CD1c-positive myeloid dendritic cell (primary cell): ENCODE data around the gene PIP5K1C.
A peak's percentile ranks its signal among the peaks of the same experiment; 100 is the strongest.

Source experiments
- DNase-seq: peaks from one replicate; pipeline ENCODE4 v3.0.0-alpha.2; 2016; ENCODE audit errors: extremely low spot score

The PIP5K1C gene

DNA sequence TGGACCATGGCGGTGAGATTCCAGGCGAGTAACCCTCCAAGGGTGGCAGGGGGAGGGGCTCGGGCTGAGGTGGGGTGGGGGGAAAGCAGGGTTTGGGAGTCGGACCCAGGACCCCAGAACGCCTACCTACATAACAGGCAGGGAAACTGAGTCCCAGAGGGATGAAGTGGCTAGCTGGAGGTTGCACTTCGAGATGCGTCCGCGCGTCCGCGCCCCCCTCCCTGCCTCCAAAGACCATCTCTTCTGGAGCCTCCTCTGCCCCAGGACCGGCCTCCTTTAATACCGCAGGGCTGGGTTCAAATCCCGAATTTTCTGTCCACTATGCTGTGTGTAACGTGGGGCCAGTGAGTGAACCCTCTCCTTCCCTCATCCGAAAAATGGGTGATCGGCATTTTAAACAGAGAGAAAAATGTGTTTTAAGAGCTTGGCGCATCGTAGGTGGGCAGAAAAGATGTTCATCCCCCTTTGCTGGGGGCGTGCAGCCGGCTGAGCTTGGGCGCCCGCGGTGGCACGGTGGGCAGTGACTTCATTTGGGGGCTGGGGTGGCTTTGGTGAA, 21.7 kb upstream of the PIP5K1C start:
- DNase-seq, result no peak

DNA sequence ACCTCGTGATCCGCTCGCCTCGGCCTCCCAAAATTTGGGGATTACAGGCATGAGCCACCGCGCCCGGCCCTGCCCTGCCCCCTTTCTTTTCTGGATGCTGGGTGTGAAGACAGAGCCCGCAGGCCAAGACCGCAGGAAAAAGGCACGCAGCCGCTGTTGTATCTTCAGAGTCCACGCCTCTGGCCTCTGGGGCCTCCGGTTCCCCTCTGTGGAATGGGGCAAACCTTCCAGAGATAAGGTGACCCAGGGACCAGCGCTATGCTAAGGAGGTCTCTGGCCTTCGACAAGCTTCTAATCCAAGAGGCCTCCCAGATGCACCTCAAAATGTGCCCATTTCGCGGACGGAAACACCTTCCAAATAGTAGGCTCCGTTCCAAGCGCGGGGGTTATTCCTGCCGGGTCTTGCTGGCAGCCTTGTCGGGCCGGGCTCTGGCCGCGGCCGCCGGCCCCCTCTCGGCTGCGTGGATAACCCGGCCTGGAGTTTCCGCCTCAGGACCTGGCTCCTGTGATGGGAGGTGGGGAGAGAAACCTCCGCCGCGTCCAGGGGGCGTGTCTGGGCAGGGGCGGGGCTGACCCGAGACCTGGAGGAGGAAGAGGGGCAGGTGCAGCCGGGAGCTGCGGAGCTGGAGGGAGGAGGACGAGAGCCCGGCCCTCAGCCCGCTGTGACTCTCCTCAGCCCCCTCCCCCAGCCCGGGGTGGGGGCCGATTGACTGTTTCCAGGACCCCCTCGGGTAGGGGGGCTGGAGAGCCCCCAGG, 21.0 kb upstream of the PIP5K1C start:
- peak; percentile 87 for DNase-seq

DNA sequence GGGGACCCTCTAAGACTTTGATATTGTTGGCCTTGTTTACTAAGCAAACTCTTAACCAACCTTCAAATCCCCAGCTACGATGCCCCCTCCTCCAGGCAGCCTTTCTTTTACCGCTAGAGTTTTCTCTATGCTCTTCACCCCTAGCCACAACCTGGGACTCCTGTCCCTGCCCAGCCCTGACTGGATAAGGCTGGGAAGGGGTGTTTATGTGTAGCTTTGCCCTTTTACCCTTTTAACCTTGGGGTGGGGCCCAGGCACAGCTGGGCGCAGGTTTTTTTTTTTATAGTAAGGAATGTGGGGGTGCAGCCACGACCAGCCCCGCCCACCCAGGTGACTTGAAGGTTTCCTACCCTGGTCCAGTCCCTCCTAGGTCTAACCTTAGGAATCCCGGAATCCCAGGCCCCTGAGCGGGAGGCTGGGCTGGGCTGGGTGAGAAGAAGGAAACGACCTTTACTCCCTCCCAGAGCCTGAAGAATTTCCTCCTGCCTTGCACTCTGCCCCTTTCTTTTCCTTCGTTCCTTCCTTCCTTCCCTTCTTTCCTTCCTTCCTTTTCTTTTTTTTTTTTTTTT, 20.2 kb upstream of the PIP5K1C start:
- no peak for DNase-seq

DNA sequence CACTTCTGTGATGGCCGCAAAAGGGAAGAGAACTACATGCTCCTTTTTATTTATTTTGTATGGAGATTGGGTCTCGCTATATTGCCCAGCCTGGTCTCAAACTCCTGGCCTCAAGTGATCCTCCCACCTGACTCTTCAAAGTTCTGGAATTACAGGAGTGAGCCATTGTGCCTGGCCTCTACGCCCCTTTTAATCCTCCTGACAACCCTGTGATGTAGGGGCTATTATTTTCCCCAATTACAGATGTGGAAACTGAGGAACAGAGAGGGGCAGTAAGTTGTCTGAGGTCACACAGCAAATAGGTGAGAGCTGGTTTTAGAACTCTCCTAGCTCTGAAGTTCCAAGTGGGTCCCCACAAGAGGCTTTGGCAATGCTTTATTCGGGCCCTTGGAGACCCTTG, 19.6 kb upstream of the PIP5K1C start:
- DNase-seq, result no peak

- DNase-seq, result no peak
Measured at GRCh38 chr19:3716147-3716668, 15.9 kb upstream of the PIP5K1C start.

- DNase-seq, result no peak
Measured at GRCh38 chr19:3712663-3713611, 12.7 kb upstream of the PIP5K1C start.

- DNase-seq, result peak; percentile 95
Measured at GRCh38 chr19:3710265-3710812, 10.1 kb upstream of the PIP5K1C start.

DNA sequence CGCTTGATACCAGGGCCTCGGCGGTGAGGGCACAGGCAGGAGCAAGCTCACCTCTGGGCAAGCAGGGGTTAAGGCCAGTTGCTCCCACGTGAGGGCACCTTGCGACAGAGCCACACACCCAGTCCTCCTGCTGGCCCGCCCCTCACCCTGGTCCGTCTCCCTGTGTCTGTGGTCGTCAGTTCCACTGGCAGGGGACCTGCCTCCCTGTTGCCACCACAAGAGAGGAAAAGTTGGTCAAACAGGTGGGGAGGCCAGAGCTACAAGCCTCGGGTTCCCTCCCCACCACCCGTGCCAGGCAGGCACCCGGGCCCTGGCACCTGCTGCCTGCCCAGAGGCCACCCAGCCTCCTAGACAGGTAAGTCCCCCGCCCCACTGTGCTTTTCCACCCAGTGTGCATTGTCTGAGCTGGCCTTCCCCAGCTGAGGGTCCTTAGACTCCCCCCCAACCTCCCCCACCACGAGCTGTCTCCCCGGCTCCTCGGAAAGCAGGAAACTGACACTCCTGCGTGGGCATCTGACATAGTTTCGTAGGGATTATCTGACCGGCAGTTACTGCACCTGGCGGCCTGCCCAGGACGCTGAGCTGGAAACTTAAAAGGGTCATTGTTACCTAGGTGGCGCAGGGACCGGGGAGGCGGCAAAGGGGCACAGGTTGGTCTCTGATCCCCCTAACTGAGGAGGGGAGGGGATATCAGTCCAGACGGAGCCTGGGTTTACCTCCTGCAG, 8.1 kb upstream of the PIP5K1C start, which contains the start of gene TJP3:
Gene TJP3 (plus strand): TSS at position 178 of the 725 bp plus-strand sequence. CDS start 20,049 bp downstream, outside the sequence.
- DNase-seq, result no peak

GRCh38 chr19:3707868-3708206, 7.6 kb upstream of the PIP5K1C start:
- DNase-seq, result no peak

DNA sequence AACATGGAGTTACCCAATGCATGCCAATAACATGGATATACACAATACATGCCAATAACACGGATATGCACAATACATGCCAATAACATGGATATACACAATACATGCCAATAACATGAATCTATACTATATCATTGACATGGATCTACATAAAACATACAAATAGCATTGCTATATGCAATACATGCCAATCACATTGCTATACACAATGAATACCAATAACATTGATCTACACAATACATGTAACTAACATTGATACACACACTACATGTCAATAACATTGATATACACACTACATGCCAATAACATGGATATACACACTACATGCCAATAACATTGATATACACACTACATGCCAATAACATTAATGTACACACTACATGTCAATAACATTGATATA, 932 bp upstream of the PIP5K1C start:
- DNase-seq, result no peak

DNA sequence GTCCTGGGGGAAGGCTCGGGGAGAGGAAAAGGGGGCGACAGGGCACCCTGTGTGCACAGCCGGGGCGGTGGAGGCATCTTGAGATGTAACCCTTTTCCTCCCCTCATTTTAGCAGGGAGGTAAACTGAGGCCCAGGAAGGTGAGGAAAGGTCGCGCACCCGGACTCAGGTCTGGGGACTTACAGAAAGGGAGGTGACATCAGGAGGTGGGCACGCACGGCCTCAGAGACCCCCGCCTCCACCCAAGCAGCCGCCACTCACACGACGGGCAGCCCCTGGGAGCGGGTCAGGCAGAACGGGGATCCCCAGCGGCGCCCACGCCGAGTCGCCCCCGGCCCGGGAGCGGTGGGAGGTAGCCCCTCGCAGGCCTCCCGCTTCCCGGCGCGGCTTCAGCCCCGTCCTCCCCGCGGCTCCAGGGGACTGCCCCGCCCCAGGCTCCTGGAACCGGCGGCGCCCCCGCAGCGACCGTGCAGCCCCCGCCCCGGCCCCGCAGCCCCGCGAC, 477 bp downstream of the PIP5K1C start:
- DNase-seq, result peak; percentile 12

DNA sequence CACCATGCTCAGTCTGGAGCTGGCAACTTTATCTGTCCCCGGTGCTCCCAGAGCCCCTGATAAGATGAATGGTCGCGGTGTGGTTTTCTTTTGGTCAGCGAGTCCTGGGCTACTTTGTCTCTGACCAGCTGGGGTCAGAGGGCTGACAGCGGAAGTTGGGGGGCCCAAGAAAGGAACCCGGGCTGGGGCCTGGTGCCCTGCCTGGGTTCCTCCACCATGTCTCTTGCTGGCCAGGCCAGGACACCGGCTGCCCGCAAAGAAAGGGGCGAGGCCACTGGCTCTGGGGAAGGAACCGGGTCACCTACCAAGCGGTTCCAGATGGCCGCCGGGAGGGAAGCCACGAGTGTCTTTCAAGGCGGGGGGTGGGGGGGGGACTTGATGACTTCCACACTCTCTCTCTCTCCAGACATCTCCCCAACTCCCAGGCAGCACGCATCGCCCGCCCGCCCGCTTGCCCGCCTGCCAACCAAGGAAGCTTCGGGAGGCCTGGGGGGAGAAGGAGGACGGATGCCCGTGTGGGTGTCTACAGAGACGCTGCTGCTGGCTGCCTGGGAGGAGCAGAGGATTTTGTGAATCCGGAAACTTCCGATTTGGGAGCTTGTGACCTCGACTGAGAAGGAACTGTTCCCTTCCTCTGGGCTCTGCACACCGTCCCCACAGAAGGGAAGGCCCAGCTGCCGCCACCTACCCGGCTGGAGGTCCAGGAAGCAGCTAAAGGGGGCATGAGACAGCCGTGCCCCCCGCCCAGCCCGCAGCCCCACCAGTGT, 1.1 kb downstream of the PIP5K1C start:
- peak; percentile 92 for DNase-seq

GRCh38 chr19:3698386-3698950, 1.8 kb downstream of the PIP5K1C start:
- DNase-seq, result no peak

GRCh38 chr19:3697671-3698385, 2.4 kb downstream of the PIP5K1C start:
- DNase-seq, result no peak

DNA sequence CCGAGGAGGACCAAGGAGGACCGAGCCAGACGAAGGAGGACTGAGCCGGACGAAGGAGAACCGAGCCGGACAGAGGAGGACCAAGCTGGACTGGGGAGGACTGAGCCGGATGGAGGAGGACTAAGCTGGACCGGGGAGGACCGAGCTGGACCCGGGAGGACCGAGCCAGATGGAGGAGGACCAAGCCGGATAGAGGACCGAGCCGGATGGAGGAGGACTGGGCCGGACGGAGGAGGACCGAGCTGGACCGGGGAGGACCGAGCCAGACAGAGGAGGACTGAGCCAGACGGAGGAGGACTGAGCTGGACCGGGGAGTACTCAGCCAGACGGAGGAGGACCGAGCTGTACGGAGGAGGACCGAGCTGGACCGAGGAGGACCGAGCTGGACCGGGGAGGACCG, 3.2 kb downstream of the PIP5K1C start:
- DNase-seq, result no peak

- DNase-seq, result no peak
Measured at GRCh38 chr19:3696660-3696995, 3.6 kb downstream of the PIP5K1C start.

- DNase-seq, result no peak
Measured at GRCh38 chr19:3695986-3696659, 4.1 kb downstream of the PIP5K1C start.

GRCh38 chr19:3695124-3695733, 5.0 kb downstream of the PIP5K1C start:
- DNase-seq, result no peak
